CD4-positive, alpha-beta T cell treated with Interleukin-4 for 1 hour (primary cell): ENCODE measurements around the gene GYPE.
"Not testable (repeated sequence)": the region's sequence is repeated elsewhere in the genome, so short reads cannot be mapped to it uniquely, and the experiment has no call there.

Experiments
- DNase-seq, 2 donors: peaks; one replicate each; pipeline ENCODE4 v3.0.0-alpha.2; 2020 to 2022

The GYPE gene

GRCh38 chr4:143905440-143905839, at the start of gene GYPE:
Gene GYPE (minus strand): TSS chr4:143905559. CDS start chr4:143905507, 52 bp downstream.
- DNase-seq: not testable (repeated sequence)

GRCh38 chr4:143951458-143951972, 46.2 kb upstream of the GYPE start:
- DNase-seq: not testable (repeated sequence)

GRCh38 chr4:143950967-143951366, 45.6 kb upstream of the GYPE start:
- DNase-seq: not testable (repeated sequence)

GRCh38 chr4:143950185-143950584, 44.8 kb upstream of the GYPE start:
- not testable (repeated sequence) for DNase-seq

GRCh38 chr4:143947493-143947892, 42.1 kb upstream of the GYPE start:
- DNase-seq: not testable (repeated sequence)

GRCh38 chr4:143940708-143941107, 35.3 kb upstream of the GYPE start:
- DNase-seq: not testable (repeated sequence)

- DNase-seq: no peak
Measured at GRCh38 chr4:143939528-143939927, 34.2 kb upstream of the GYPE start.

- not testable (repeated sequence) for DNase-seq
Measured at GRCh38 chr4:143938890-143939289, 33.5 kb upstream of the GYPE start.

- DNase-seq: peak in 1 of 2 donors; percentile 31
Measured at GRCh38 chr4:143921181-143921580, 15.8 kb upstream of the GYPE start.

- not testable (repeated sequence) for DNase-seq
Measured at GRCh38 chr4:143916485-143916884, 11.1 kb upstream of the GYPE start.

- not testable (repeated sequence) for DNase-seq
Measured at GRCh38 chr4:143912478-143912877, 7.1 kb upstream of the GYPE start.

GRCh38 chr4:143911528-143912417, 6.4 kb upstream of the GYPE start:
- peak; percentile 30 to 32 for DNase-seq

GRCh38 chr4:143910906-143911305, 5.5 kb upstream of the GYPE start:
- DNase-seq: not testable (repeated sequence)

- peak; percentile 26 to 31 for DNase-seq
Measured at GRCh38 chr4:143907811-143908210, 2.5 kb upstream of the GYPE start.

- not testable (repeated sequence) for DNase-seq
Measured at GRCh38 chr4:143904431-143904830, 928 bp downstream of the GYPE start.

GRCh38 chr4:143890323-143890722, 15.0 kb downstream of the GYPE start:
- DNase-seq: not testable (repeated sequence)

- DNase-seq: not testable (repeated sequence)
Measured at GRCh38 chr4:143888189-143888588, 17.2 kb downstream of the GYPE start.

- DNase-seq: not testable (repeated sequence)
Measured at GRCh38 chr4:143884965-143885364, 20.4 kb downstream of the GYPE start.

GRCh38 chr4:143883529-143883928, 21.8 kb downstream of the GYPE start:
- DNase-seq: no peak

- DNase-seq: no peak
Measured at GRCh38 chr4:143882892-143883291, 22.5 kb downstream of the GYPE start.

GRCh38 chr4:143879561-143879960, 25.8 kb downstream of the GYPE start:
- not testable (repeated sequence) for DNase-seq

GRCh38 chr4:143875357-143875756, 30.0 kb downstream of the GYPE start:
- not testable (repeated sequence) for DNase-seq

GRCh38 chr4:143870523-143871268, 34.7 kb downstream of the GYPE start:
- DNase-seq: not testable (repeated sequence)
